Omental fat pad (tissue), 4 donors: ENCODE measurements around the gene ZHX3. TPM values are rescaled to one million over a fixed set of nuclear protein-coding genes. Genes with fewer than 3 reads are reported as not detected.
A peak's percentile ranks its signal among the peaks of the same experiment; 100 is the strongest.

ENCODE experiments used
- ATAC-seq: fragments of 150-250 bp; one replicate; pipeline ENCODE4 v1.9.1; 2016; ENCODE audit warnings: mild to moderate bottlenecking, moderate library complexity; ENCODE audit not compliant: low FRiP score
- DNase-seq: peaks from one replicate; pipeline ENCODE4 v3.0.0-alpha.2; 2019; ENCODE audit warnings: low spot score
- CTCF ChIP-seq, 3 donors: fragments of 450-650 bp; IDR thresholded peaks; one replicate each; pipeline ENCODE4 v1.5.1; 2016 to 2017; ENCODE audit warnings: antibody characterized with exemption in 3 of 3, mild to moderate bottlenecking in 3 of 3, moderate library complexity in 2 of 3
- total RNA-seq, 4 donors: library from RNA; depleted of rRNA; stranded (reverse); fragments of >200 nt; gene quantifications; one replicate each; pipeline ENCODE4 v1.1.0, GENCODE V29; 2016

The ZHX3 gene
- total RNA-seq, 4 donors from 2014 or later = 22.6 to 54.5 (median 45.0) TPM

DNA sequence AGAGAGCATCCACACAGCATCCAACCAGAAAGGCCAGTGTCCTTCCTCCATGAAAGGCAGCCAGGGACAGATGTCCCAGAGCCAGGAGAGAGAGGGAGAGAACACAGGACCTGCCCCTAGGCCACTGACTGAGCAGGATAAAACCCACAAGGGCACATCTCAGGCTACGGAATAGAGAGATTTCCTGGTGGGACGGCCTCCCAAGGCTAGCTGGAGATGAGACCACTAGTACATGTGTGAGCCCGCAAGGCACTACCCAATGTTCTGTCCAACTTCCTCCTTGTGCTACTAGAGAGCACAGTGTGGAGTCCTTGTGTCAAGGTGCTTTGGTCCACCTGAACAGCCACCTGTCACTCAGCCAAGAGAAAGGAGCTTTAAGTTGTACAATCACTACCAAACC lies 136.0 kb downstream of the ZHX3 start:
- no peak for TF ChIP-seq CTCF (IDR thresholded peaks at IDR 0.05)
- ATAC-seq = no peak
- DNase-seq = no peak

DNA sequence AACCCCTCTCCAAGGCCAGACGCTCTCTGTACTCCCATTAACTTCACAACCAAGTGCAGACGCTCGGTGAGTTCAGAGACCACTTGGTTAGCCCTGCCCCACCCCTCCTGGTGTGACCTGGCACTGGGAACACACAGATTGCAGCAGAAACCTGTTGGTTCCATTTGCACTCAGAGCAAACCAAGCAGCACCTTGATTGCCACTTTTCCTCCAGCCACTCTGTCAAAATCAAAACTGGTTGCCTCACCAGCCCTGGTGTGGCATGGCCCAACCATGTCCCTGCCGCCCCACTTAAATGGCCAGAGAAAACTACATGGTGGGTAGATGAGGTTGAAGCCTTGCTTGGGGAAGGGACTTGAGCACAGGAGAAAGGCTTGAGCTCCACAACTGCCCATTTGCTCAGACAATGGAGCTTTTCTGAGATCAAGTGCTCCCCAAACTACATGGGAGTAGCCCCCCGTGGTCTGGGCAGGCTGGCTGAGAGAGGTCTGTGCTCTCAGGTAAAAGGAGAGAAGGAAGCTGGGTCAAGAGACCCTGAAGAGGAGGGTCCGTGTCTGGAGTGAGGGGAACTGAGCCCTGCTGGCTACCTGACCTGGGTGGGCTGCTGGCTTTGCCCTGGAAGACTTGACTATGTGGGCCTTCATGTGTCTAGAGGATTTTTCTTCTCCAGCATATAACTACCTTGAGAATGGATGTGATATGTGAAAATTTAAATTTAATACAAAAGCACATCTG lies 136.8 kb downstream of the ZHX3 start:
- ATAC-seq = no peak
- DNase-seq = no peak
- no peak for TF ChIP-seq CTCF (IDR thresholded peaks at IDR 0.05)

DNA sequence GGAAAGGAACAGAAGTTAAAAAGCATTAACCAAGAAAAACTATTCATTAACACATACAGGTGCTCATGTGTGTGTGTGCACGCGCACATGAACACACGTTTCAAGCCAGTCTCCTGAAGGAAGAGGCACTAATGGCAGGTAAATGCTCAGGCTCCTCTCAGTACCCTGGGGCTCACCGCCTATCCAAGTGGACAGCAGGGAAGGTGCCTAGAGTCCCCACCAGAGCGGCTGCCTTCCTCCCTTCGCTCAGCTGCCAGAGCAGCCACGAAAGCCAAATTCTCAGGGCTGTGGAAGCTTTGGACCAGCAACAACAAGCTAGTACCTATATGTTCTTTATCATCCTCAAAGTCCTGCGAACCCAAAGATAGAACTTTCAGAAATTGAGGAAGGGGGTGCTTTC lies 137.6 kb downstream of the ZHX3 start:
- no peak for DNase-seq
- ATAC-seq = no peak
- TF ChIP-seq CTCF (IDR thresholded peaks at IDR 0.05) = no peak

GRCh38 chr20:41178904-41179432 lies 138.6 kb downstream of the ZHX3 start:
- DNase-seq = no peak
- TF ChIP-seq CTCF (IDR thresholded peaks at IDR 0.05) = no peak

DNA sequence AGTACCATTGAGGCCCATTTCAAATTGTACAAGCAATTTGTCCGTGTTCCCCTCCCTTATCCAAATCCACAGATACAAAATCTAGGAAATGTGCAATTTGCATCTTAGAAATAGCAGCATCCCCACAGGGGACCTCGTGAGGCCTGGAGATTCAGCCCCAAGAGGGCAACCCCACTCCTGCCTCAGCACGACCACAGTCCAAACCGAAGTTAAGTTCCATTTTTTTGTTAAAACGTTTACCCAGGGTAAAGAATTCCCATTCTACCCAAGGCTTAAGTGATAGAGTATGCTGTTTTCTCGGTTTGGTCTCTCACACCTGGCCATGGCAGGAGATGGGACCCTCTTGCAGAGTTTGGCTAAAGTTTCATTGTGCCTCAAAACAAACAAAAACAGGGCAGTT lies 139.0 kb downstream of the ZHX3 start:
- no peak for DNase-seq
- ATAC-seq = no peak

More at GRCh38 chr20:41178904-41179432, 138.6 kb downstream of the ZHX3 start:
- no peak for ATAC-seq

DNA sequence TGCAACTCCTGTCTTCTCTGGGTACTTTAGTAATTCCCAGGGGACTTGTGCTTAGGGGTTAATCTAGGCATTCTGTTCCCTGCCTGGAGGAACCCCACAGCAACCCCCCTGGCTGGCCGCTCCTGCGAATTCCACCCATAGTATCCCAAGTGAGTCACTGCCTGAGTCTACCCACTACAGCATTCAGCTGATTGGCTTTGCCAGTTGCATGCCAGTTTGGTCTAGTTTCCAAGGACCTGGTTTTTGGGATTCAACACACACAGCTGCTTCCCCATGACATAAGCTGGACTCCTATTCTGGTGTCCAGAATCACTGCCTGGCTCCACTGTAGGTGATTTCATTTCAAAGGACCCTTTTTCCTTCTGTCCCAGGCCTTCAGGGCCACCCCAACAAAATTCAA lies 139.9 kb downstream of the ZHX3 start:
- ATAC-seq (peak; percentile 58), DNase-seq (no peak)
- no peak for TF ChIP-seq CTCF (IDR thresholded peaks at IDR 0.05)

More for the DNA sequence above, 139.0 kb downstream of the ZHX3 start:
- no peak for TF ChIP-seq CTCF (IDR thresholded peaks at IDR 0.05)
